Skin epidermis (tissue), 12 donors: ENCODE measurements around the gene SEMA3F.
A peak's percentile ranks its signal among the peaks of the same experiment; 100 is the strongest.

Source experiments
- H3K27ac ChIP-seq, 21 experiments: fragments of 200-600 bp; sonication (generic) in 11 of 21; one replicate each; pipeline ENCODE4 v1.5.0; 2020; ENCODE audit warnings: mild to moderate bottlenecking in 3 of 21, inconsistent platforms in 2 of 21, moderate library complexity in 2 of 21
- H3K4me3 ChIP-seq, 7 experiments: fragments of 200-600 bp; sonication (generic) in 2 of 7; one replicate each; pipeline ENCODE4 v1.5.0; 2020; ENCODE audit warnings: inconsistent platforms in 2 of 7, mild to moderate bottlenecking in 2 of 7, moderate library complexity in 1 of 7

Gene SEMA3F

DNA sequence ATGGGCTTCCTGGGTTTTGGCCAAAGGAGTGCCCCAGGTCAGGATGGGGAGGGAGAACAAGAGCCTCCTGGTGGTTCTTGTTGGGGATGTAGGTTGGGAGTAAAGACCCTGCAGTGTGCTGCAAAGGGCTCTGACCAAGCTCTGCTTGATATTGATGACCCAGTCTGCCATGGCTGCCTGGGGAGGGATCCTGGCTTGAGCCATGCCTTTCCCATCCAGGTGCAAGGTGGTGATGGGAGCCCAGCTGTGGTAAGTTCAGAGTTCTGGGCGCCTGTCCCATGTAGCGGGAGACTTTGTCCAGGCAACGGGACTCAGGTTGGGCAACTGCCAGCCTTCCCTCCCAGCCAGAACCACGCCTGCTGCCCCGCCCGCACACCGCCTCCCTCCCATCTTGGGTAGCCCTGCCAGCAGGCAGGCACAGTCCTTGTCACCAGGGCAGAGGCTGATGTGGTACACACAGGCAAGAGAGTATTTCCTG is 83.5 kb downstream of the SEMA3F start:
- peak overlapping the region; percentile 49 to 95 (median 88) for H3K27ac ChIP-seq
- H3K4me3 ChIP-seq = peak overlapping the region; percentile 56 to 91 (median 72)
